Measurements from ENCODE around the gene PPP2R3B.
A peak's percentile ranks its signal among the peaks of the same experiment; 100 is the strongest.
"Not testable (repeated sequence)": the region's sequence is repeated elsewhere in the genome, so short reads cannot be mapped to it uniquely, and the experiment has no call there.

The PPP2R3B gene, protein sequence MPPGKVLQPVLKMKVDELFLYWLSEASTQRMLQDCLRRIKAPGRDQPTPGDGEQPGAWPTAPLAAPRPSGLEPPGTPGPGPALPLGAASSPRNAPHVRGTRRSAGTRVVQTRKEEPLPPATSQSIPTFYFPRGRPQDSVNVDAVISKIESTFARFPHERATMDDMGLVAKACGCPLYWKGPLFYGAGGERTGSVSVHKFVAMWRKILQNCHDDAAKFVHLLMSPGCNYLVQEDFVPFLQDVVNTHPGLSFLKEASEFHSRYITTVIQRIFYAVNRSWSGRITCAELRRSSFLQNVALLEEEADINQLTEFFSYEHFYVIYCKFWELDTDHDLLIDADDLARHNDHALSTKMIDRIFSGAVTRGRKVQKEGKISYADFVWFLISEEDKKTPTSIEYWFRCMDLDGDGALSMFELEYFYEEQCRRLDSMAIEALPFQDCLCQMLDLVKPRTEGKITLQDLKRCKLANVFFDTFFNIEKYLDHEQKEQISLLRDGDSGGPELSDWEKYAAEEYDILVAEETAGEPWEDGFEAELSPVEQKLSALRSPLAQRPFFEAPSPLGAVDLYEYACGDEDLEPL

DNA sequence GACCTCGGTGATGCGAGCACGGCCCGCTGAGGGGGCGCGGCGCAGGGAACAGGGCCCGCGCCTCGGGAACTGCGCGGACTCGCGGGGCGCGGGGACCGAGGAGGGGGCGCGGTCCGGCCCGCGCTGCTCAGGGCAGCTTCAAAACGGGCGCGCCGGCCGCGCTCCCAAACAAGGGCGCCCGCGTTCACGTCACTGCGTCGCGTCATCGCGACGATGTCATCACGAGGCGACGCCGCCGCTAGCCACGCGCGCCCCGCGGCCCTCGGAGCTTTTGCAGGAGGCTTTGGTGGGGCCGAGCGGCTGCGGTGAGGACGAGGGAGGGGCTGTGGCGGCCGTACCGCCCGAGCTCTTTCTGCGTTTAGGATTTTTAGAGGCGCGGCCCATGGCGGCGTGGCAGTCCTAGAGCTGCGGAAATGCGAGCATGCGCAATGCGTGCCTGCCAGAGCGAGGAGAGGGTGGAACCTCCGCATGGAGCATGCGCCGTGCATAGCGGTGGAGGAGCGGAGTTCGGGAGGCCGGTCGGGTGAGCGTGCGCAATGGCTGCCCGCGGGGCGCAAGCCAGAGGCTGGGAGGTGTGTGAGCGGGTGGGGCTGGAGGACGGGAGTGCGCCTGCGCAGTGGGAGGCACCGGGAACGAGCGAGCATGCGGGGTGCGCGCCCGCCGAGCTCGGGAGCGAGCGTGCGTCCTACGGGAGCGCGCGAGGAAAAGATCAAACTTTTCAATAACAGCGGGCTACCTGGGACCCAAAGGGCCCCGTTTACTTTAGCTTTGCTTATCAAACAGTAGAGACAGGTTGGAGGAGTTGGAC, at the start of gene PPP2R3B:
Gene PPP2R3B, minus strand, starts transcription at position 140 of the 808 bp plus-strand sequence. CDS start 216 bp downstream, outside the sequence.
- TF ChIP-seq, protein P1, sequence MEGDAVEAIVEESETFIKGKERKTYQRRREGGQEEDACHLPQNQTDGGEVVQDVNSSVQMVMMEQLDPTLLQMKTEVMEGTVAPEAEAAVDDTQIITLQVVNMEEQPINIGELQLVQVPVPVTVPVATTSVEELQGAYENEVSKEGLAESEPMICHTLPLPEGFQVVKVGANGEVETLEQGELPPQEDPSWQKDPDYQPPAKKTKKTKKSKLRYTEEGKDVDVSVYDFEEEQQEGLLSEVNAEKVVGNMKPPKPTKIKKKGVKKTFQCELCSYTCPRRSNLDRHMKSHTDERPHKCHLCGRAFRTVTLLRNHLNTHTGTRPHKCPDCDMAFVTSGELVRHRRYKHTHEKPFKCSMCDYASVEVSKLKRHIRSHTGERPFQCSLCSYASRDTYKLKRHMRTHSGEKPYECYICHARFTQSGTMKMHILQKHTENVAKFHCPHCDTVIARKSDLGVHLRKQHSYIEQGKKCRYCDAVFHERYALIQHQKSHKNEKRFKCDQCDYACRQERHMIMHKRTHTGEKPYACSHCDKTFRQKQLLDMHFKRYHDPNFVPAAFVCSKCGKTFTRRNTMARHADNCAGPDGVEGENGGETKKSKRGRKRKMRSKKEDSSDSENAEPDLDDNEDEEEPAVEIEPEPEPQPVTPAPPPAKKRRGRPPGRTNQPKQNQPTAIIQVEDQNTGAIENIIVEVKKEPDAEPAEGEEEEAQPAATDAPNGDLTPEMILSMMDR (IDR thresholded peaks at IDR 0.05; ENCODE audit: extremely low read depth, missing control alignments): no peak
- DNase-seq (ENCODE audit: low spot score): peak; percentile 100

DNA sequence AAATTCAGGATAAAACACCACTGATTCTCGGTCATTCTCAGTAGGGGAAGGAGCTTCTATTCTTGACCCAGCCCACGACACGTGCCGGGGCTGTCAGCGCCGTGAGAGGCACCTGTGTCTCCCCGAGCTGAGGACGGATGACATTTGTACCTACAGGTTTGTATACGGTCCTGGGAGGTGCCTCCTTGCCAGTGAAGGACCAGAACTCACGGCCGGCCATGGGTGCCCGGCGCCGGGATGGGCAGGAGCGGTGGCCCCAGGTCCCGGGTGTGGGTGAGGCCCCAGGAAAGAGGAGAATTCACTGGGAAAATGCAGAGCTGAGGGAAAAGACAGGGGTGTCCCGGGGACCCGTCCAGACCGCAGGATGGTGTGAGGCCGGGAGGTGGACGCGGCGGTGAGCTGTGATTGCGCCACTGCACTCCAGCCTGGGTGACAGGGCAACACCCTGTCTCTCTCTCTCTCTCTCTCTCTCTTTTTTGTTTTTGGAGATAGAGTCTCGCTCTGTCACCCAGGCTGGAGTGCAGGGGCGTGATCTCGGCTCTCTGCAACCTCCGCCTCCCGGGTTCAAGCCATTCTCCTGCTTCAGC, 48.9 kb upstream of the PPP2R3B start:
- DNase-seq (ENCODE audit: low spot score): no peak

DNA sequence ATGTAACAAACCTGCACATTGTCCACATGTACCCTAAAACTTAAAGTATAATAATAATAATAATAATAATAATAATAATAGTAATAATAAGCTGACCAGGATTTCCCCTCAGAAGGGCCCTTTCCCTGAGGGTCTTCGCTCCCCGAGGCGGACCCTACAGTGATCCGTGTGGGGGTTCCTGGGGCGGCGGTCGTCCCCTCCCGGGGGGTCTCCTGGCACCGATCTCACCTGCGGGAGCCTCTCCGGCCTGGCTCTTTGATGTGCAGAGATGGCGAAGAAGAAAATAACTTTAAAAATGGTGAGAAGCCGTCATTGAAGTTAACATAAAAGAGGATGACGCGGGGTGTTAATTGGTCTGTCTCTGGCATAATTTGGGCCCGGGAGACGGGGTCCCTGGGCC, 48.2 kb upstream of the PPP2R3B start:
- TF ChIP-seq, protein P1 (IDR thresholded peaks at IDR 0.05; ENCODE audit: extremely low read depth, missing control alignments): no peak
- DNase-seq (ENCODE audit: low spot score): no peak

More for the DNA sequence above, 48.9 kb upstream of the PPP2R3B start:
- TF ChIP-seq, protein P1 (IDR thresholded peaks at IDR 0.05; ENCODE audit: extremely low read depth, missing control alignments): no peak

DNA sequence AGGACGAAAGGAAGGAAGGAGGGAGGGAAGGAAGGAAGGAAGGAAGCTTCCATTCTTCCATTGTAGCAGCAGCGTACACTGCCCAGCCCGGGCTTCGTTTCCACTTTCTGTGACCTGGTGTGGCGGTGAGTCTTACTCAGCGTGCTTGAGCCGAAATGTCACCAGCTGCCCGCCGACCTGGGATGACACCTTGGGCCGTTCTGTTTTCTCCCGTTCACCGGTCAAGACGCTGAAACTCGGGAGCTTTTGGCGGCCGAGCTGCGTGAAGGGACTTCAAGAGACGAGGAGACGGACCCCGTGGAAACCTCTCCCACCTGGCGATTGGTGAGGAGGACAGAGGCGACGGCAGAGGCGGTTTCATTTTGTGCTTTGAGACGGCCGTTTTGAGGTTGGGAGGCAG, 47.1 kb upstream of the PPP2R3B start:
- DNase-seq (ENCODE audit: low spot score): no peak

DNA sequence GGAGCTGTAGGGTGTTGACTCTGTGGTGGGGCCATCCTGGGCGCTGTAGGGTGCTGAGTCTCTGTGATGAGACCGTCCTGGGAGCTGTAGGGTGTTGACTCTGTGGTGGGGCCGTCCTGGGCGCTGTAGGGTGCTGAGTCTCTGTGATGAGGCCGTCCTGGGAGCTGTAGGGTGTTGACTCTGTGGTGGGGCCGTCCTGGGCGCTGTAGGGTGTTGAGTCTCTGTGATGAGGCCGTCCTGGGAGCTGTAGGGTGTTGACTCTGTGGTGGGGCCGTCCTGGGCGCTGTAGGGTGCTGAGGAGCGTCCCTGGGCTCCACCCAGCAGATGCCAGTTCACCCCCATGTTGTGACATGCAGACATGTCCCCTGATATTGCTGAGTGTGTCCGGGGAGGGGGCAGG, 46.0 kb upstream of the PPP2R3B start:
- DNase-seq (ENCODE audit: low spot score): not testable (repeated sequence)

More for the DNA sequence above, 47.1 kb upstream of the PPP2R3B start:
- TF ChIP-seq, protein P1 (IDR thresholded peaks at IDR 0.05; ENCODE audit: extremely low read depth, missing control alignments): no peak

DNA sequence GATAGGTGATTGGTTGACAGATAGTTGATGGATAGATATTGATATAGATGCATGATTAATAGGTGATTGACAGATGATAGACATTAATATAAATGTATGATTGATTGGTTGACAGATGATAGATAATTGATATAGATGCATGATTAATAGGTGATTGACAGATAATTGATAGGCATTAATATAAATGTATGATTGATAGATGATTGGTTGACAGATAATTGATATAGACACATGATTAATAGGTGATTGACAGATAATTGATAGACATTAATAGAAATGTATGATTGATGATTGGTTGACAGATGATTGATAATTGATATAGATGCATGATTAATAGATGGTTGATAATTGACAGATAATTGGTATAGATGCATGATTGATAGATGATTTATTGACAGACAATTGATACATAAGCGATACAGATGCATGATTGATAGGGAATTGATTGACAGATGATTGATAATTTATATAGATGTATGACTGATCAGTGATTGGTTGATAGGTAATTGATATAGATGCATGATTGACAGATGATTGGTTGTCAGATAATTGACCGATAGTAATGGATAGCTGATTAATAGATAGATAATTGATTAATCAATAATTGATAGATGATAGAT, 44.9 kb upstream of the PPP2R3B start:
- TF ChIP-seq, protein P1 (IDR thresholded peaks at IDR 0.05; ENCODE audit: extremely low read depth, missing control alignments): no peak
- no peak for DNase-seq (ENCODE audit: low spot score)

DNA sequence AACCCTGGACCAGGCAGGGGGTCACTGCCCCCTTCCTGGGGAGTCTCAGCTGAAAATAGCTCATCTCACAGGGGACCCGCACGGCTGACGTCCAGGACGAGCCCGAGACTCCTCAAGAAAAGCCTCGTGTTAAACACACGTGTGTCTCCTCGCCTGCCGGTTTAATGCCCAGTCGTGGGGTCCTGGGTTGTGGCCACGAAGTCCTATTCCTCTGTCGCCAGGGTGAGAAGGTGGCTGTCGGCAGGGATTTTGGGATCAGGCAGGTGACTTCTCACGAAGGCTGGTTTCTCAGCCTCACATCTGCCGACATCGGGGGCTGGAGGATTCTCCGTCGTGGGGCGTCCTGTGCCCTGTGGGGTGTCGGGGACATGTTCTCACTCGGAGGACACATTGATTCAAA, 44.3 kb upstream of the PPP2R3B start:
- TF ChIP-seq, protein P1 (IDR thresholded peaks at IDR 0.05; ENCODE audit: extremely low read depth, missing control alignments): no peak

More for the DNA sequence above, 44.3 kb upstream of the PPP2R3B start:
- DNase-seq (ENCODE audit: low spot score): no peak
